H9 (cell line): ENCODE data around the gene CD300H. TPM values are rescaled to one million over a fixed set of nuclear protein-coding genes. Genes with fewer than 3 reads are reported as not detected.
A peak's percentile ranks its signal among the peaks of the same experiment; 100 is the strongest.

Experiments used
- DNase-seq: peaks from one replicate; pipeline ENCODE4 v3.0.0-alpha.2; 2017
- H2AFZ ChIP-seq: one replicate; pipeline ENCODE4 v1.6.1; 2013; ENCODE audit warnings: mild to moderate bottlenecking, low read length, control low read depth, moderate library complexity
- H2AK5ac ChIP-seq: 2 replicates; pipeline ENCODE4 v1.6.1; 2013; ENCODE audit warnings: low read length, control low read depth, mixed read lengths; ENCODE audit not compliant: insufficient read length
- H2BK120ac ChIP-seq: one replicate; pipeline ENCODE4 v1.6.1; 2013; ENCODE audit warnings: low read depth, mild to moderate bottlenecking, low read length, control low read depth, inconsistent platforms; ENCODE audit not compliant: poor library complexity, severe bottlenecking
- H2BK12ac ChIP-seq: 2 replicates; pipeline ENCODE4 v1.6.1; 2013; ENCODE audit warnings: low read length, control low read depth, mixed read lengths, low read depth; ENCODE audit not compliant: insufficient read length
- H2BK15ac ChIP-seq: 2 replicates; pipeline ENCODE4 v1.6.1; 2013; ENCODE audit warnings: low read depth, low read length, control low read depth
- H2BK20ac ChIP-seq: one replicate; pipeline ENCODE4 v1.6.1; 2013; ENCODE audit warnings: low read depth, mild to moderate bottlenecking, low read length, control low read depth, inconsistent platforms; ENCODE audit not compliant: poor library complexity, severe bottlenecking
- H2BK5ac ChIP-seq: 2 replicates; pipeline ENCODE4 v1.6.1; 2013; ENCODE audit warnings: low read length, control low read depth, mixed read lengths; ENCODE audit not compliant: insufficient read length
- H3K14ac ChIP-seq: 2 replicates; pipeline ENCODE4 v1.6.1; 2013; ENCODE audit warnings: low read length, control low read depth; ENCODE audit not compliant: insufficient read depth
- H3K18ac ChIP-seq: 2 replicates; pipeline ENCODE4 v1.6.1; 2013; ENCODE audit warnings: low read depth, mild to moderate bottlenecking, mixed read lengths, low read length, control low read depth; ENCODE audit not compliant: insufficient read length
- H3K23ac ChIP-seq: 2 replicates; pipeline ENCODE4 v1.6.1; 2013; ENCODE audit warnings: low read length, control low read depth, mixed read lengths, low read depth; ENCODE audit not compliant: insufficient read length
- H3K23me2 ChIP-seq: 2 replicates; pipeline ENCODE4 v1.6.1; 2013; ENCODE audit warnings: low read depth, mild to moderate bottlenecking, mixed read lengths, low read length, control low read depth; ENCODE audit not compliant: insufficient read length, poor library complexity, severe bottlenecking
- H3K27ac ChIP-seq: 2 replicates; pipeline ENCODE4 v1.5.1; 2013; ENCODE audit warnings: low read length, control low read depth, mixed read lengths, low read depth; ENCODE audit not compliant: insufficient read length
- H3K27me3 ChIP-seq: 2 replicates; pipeline ENCODE4 v1.6.1; 2013; ENCODE audit warnings: low read length, control low read depth, inconsistent platforms; ENCODE audit not compliant: insufficient read depth
- H3K4ac ChIP-seq: 2 replicates; pipeline ENCODE4 v1.6.1; 2013; ENCODE audit warnings: low read depth, mild to moderate bottlenecking, control low read depth, inconsistent platforms, low read length, moderate library complexity
- H3K4me1 ChIP-seq: 2 replicates; pipeline ENCODE4 v1.6.1; 2013; ENCODE audit warnings: low read length, control low read depth, inconsistent platforms; ENCODE audit not compliant: insufficient read depth
- H3K4me2 ChIP-seq: 2 replicates; pipeline ENCODE4 v1.6.1; 2013; ENCODE audit warnings: low read length, control low read depth, mixed read lengths; ENCODE audit not compliant: insufficient read length, insufficient read depth
- H3K56ac ChIP-seq: 2 replicates; pipeline ENCODE4 v1.6.1; 2013; ENCODE audit warnings: low read depth, mild to moderate bottlenecking, mixed read lengths, low read length, control low read depth; ENCODE audit not compliant: insufficient read length
- H3K79me1 ChIP-seq: 2 replicates; pipeline ENCODE4 v1.6.1; 2013; ENCODE audit warnings: low read depth, mild to moderate bottlenecking, moderate library complexity, low read length, control low read depth, inconsistent platforms; ENCODE audit not compliant: insufficient read depth, poor library complexity, severe bottlenecking
- H3K79me2 ChIP-seq: 2 replicates; pipeline ENCODE4 v1.6.1; 2013; ENCODE audit warnings: low read length, control low read depth, inconsistent platforms; ENCODE audit not compliant: insufficient read depth
- H3K9ac ChIP-seq: 2 replicates; pipeline ENCODE4 v1.6.1; 2013; ENCODE audit warnings: low read length, control low read depth, mixed read lengths; ENCODE audit not compliant: insufficient read length; ENCODE audit errors: extremely low read depth
- H3K9me3 ChIP-seq: one replicate; pipeline ENCODE4 v1.6.1; 2013; ENCODE audit warnings: low read depth, low read length, inconsistent platforms; ENCODE audit not compliant: control insufficient read depth
- H3T11ph ChIP-seq: one replicate; pipeline ENCODE4 v1.6.1; 2013; ENCODE audit warnings: mild to moderate bottlenecking, low read length, control low read depth, inconsistent platforms
- H4K20me1 ChIP-seq: one replicate; pipeline ENCODE4 v1.6.1; 2013; ENCODE audit not compliant: control insufficient read depth, insufficient read length, insufficient read depth
- H4K5ac ChIP-seq: 2 replicates; pipeline ENCODE4 v1.6.1; 2013; ENCODE audit warnings: low read depth, mild to moderate bottlenecking, mixed read lengths, low read length, control low read depth; ENCODE audit not compliant: insufficient read length
- H4K8ac ChIP-seq: replicated peaks from 2 replicates; pipeline ENCODE4 v1.6.1; 2013; ENCODE audit warnings: low read length, control low read depth, mixed read lengths, low read depth; ENCODE audit not compliant: insufficient read length
- H4K91ac ChIP-seq: 2 replicates; pipeline ENCODE4 v1.6.1; 2013; ENCODE audit warnings: low read depth, mild to moderate bottlenecking, moderate library complexity, mixed read lengths, low read length, control low read depth; ENCODE audit not compliant: insufficient read length
- H3K27ac Mint-ChIP-seq, 3 experiments: 2 replicates in 2 of 3; 3 replicates in 1 of 3; pipeline ENCODE4 v1.8.0; 2020 to 2021; ENCODE audit warnings: mixed read lengths in 3 of 3, mild to moderate bottlenecking in 1 of 3, moderate library complexity in 1 of 3
- H3K27me3 Mint-ChIP-seq: 2 replicates; pipeline ENCODE4 v1.8.0; 2021; ENCODE audit warnings: low read depth, mild to moderate bottlenecking, moderate library complexity, mixed read lengths
- H3K36me3 Mint-ChIP-seq, 3 experiments: 2 replicates in 2 of 3; 3 replicates in 1 of 3; pipeline ENCODE4 v1.8.0; 2020 to 2021; ENCODE audit warnings: low read depth in 3 of 3, mixed read lengths in 3 of 3; ENCODE audit not compliant: insufficient read depth in 1 of 3
- H3K4me1 Mint-ChIP-seq, 2 experiments: 2 replicates each; pipeline ENCODE4 v1.8.0; 2020; ENCODE audit warnings: mixed read lengths in 2 of 2
- H3K4me3 Mint-ChIP-seq, 2 experiments: 2 replicates in 1 of 2; 3 replicates in 1 of 2; pipeline ENCODE4 v1.8.0; 2020 to 2021; ENCODE audit warnings: mild to moderate bottlenecking in 2 of 2, mixed read lengths in 2 of 2, moderate library complexity in 1 of 2
- H3K9me3 Mint-ChIP-seq, 2 experiments: 2 replicates in 1 of 2; 3 replicates in 1 of 2; pipeline ENCODE4 v1.8.0; 2020; ENCODE audit warnings: mild to moderate bottlenecking in 2 of 2, mixed read lengths in 2 of 2, moderate library complexity in 1 of 2
- WGBS: extraction: QIAGEN DNeasy Blood & Tissue Kit; methylation state at CpG from one replicate; pipeline ENCODE4 v1.1.7; 2013; ENCODE audit warnings: missing lambda C conversion rate, low lambda C conversion rate, mixed read lengths; ENCODE audit not compliant: insufficient read length; ENCODE audit errors: extremely low coverage; 5-methylcytosine and 5-hydroxymethylcytosine counted together
- total RNA-seq: library from RNA; stranded (reverse); gene quantifications from 2 replicates; pipeline ENCODE4 v1.2.1, GENCODE V29; 2021
- TF ChIP-seq, protein P1 (sequence below): fragments of 200-600 bp; sonication (generic); conservative IDR thresholded peaks from 3 replicates; pipeline ENCODE4 v1.8.0; 2021; ENCODE audit warnings: antibody characterized with exemption, mild to moderate bottlenecking

CD300H gene
- total RNA-seq, 1 experiment from 2014 or later = not detected

DNA sequence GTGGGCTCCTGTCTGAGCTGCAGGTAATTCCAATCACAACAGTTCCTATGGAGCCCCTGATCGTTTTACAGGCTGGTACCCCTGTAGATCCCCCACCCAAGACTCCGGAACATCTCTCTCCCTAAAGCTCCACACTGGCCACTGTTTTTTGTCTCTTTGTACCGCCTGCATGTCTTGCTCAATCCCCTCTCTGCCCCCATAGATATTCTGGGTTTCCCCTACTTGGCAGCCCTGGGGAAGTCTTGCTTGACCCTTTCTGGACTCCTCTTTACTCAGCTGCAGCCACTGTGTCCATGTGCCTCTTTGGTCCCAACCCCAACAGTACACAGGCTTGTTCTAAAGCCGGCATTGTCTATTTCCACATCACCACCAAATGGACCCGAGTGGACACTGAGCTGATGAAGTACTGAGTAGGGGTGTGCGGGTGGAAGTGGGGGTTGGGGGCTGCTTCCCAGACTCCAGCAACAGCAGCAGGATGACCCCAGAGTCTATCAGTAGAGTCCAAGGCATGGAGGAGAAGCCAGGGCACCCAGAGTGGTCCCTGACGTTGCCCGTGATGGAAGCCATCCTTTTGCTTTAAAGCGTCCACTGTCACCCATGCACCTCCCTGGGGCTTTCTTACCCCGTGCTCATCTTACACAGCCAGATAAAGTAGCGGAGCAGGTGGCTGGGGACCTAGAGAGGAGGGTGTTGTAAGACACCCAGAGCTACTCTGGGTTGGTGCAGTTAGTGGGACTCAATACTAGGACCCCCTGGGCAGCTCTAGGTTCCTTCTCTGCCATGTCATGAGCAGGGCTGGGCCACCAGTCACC is 42.5 kb downstream of the CD300H start:
- no peak overlapping the region for H3K23ac ChIP-seq
- no peaks in the 10 kb centered on the region for H4K20me1 ChIP-seq
- H3K9me3 ChIP-seq = no peaks in the 10 kb centered on the region
- H3T11ph ChIP-seq = no peak overlapping the region
- H3K56ac ChIP-seq = no peak overlapping the region
- H4K91ac ChIP-seq = no peak overlapping the region
- H3K27ac ChIP-seq = no peak overlapping the region
- no peak overlapping the region for H3K4me3 Mint-ChIP-seq
- no peaks in the 10 kb centered on the region for H3K79me2 ChIP-seq
- H3K9me3 Mint-ChIP-seq = peaks cover under 1 to 6% of the 10 kb centered on the region in 2 experiments; a peak in 4 of 5 replicates
- H3K4ac ChIP-seq = no peak overlapping the region
- H3K4me1 ChIP-seq = no peaks in the 10 kb centered on the region
- H3K4me2 ChIP-seq = no peak overlapping the region
- TF ChIP-seq, protein P1, sequence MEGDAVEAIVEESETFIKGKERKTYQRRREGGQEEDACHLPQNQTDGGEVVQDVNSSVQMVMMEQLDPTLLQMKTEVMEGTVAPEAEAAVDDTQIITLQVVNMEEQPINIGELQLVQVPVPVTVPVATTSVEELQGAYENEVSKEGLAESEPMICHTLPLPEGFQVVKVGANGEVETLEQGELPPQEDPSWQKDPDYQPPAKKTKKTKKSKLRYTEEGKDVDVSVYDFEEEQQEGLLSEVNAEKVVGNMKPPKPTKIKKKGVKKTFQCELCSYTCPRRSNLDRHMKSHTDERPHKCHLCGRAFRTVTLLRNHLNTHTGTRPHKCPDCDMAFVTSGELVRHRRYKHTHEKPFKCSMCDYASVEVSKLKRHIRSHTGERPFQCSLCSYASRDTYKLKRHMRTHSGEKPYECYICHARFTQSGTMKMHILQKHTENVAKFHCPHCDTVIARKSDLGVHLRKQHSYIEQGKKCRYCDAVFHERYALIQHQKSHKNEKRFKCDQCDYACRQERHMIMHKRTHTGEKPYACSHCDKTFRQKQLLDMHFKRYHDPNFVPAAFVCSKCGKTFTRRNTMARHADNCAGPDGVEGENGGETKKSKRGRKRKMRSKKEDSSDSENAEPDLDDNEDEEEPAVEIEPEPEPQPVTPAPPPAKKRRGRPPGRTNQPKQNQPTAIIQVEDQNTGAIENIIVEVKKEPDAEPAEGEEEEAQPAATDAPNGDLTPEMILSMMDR = no peak
- H2BK15ac ChIP-seq = no peak overlapping the region
- H3K14ac ChIP-seq = no peak overlapping the region
- no peak overlapping the region; a peak in 1 of 7 replicates for H3K27ac Mint-ChIP-seq
- no CpG with 5 or more reads among the region's 11 CpGs for WGBS
- H3K23me2 ChIP-seq = no peaks in the 10 kb centered on the region
- H2AK5ac ChIP-seq = no peak overlapping the region
- peaks cover 66% of the 10 kb centered on the region for H3K27me3 Mint-ChIP-seq
- no peak overlapping the region for H4K5ac ChIP-seq
- no peak overlapping the region for H2BK5ac ChIP-seq
- H3K18ac ChIP-seq = no peak overlapping the region
- no peaks in the 10 kb centered on the region; a peak in 1 of 7 replicates for H3K36me3 Mint-ChIP-seq
- no peak overlapping the region for H3K9ac ChIP-seq
- H4K8ac ChIP-seq = no peak overlapping the region
- no peaks in the 10 kb centered on the region for H3K79me1 ChIP-seq
- H3K27me3 ChIP-seq = no peaks in the 10 kb centered on the region
- peak; percentile 18 for DNase-seq
- H3K4me1 Mint-ChIP-seq = no peaks in the 10 kb centered on the region
- H2BK120ac ChIP-seq = no peak overlapping the region
- H2BK20ac ChIP-seq = no peak overlapping the region
- no peak overlapping the region for H2AFZ ChIP-seq
- no peak overlapping the region for H2BK12ac ChIP-seq
